ENCODE results near the gene CLDN15.
"Not testable (repeated sequence)": the region's sequence is repeated elsewhere in the genome, so short reads cannot be mapped to it uniquely, and the experiment has no call there.

CLDN15 gene

GRCh38 chr7:101200504-101200861 is 37.1 kb downstream of the CLDN15 start:
- DNase-seq (ENCODE audit: low read depth in 2 of 2): no peak

- DNase-seq (ENCODE audit: low read depth in 2 of 2): not testable (repeated sequence)
These were observed 38.1 kb downstream of the CLDN15 start for GRCh38 chr7:101199522-101199921.

- no peak for DNase-seq (ENCODE audit: low read depth in 2 of 2)
These were observed 39.1 kb downstream of the CLDN15 start for GRCh38 chr7:101198476-101198875.

- no peak for DNase-seq (ENCODE audit: low read depth in 2 of 2)
These were observed 39.6 kb downstream of the CLDN15 start for GRCh38 chr7:101197991-101198390.

GRCh38 chr7:101195884-101196283 is 41.7 kb downstream of the CLDN15 start:
- DNase-seq (ENCODE audit: low read depth in 2 of 2): no peak

- DNase-seq (ENCODE audit: low read depth in 2 of 2): no peak
These were observed 48.5 kb downstream of the CLDN15 start for GRCh38 chr7:101189109-101189508.

GRCh38 chr7:101186844-101187428 is 50.7 kb downstream of the CLDN15 start:
- no peak for DNase-seq (ENCODE audit: low read depth in 2 of 2)

GRCh38 chr7:101186194-101186593 is 51.4 kb downstream of the CLDN15 start:
- no peak for DNase-seq (ENCODE audit: low read depth in 2 of 2)

- no peak for DNase-seq (ENCODE audit: low read depth in 2 of 2)
These were observed 52.3 kb downstream of the CLDN15 start for GRCh38 chr7:101185258-101185839.
